HG02623 (cell line): ENCODE data around the gene SMARCD3.

Experiments used
- ATAC-seq: cut with Tn5 transposase; IDR thresholded peaks from one replicate; pipeline ENCODE4 v1.9.1; 2021; ENCODE audit warnings: moderate library complexity; ENCODE audit not compliant: unreplicated experiment

Gene SMARCD3

DNA sequence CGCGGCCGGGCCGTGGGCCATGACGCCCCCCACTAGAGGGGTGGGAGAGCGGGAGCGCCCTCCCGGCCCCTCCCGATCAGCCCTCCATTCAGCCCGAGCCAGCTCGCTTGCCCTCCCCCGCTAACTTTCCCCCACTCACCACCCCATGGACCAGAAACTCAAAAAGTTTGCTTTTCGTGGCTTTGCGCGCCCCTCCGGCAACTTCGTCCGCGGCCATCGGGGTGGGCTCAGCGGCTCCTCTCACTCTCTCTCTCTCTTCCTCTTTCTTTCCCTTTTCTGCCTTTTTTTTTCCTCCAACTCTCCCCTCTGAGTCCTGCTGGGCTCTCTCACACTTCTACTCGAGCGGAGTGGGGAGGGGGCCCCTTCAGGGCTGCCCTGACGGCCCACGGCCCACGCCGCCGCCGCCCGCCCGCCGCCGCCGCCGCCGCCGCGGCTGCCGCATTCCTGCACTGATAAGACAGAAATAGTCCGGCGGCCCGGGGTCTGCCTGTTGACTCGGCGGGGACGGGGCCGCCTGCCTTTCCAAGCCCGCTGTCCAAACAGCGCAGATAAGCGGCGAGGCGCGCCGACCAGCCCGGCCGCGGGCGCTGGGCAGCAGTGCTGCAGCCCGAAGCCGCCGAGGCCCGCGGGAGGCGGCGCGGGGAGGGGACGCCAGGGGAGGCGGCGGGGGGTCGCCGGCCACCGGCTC lies at the start of gene SMARCD3:
TSS of gene SMARCD3 (minus strand) at position 349 of the 688 bp plus-strand sequence. CDS start at position 217, 132 bp downstream.
- ATAC-seq, result no peak

DNA sequence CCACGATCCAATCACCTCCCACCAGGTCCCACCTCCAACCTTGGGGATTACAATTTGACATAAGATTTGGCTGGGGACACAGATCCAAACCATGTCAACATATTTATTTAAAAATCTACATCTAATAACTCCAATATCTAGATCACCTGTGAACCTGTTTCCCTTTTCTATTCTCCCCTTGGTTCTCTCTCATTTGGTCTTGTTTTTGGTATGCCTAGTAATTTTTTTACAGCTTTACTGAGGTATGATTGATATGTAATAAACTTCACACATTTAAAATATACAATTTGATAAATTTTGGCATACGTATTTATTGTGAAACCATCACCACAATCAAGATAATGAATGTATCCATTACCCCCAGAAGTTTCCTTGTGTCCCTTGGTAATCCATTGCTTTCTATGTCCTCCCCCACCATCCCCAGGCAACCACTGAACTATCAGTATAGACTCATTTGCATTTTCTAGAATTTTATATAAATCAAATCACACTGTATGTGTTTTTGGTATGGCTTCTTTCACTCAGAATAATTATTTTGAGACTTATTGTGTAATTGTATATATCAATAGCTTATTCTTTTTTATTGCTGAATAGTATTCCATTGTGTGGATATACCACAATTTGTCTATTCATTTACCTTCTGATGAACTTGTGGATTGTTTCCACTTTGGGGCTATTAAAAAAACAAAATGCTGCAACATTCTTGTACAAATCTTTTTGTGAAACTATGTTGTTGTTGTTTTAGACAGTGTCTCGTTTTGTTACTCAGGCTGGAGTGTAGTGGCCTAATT lies 47.9 kb upstream of the SMARCD3 start:
- no peak for ATAC-seq

GRCh38 chr7:151292850-151293249 lies 44.4 kb upstream of the SMARCD3 start:
- no peak for ATAC-seq

GRCh38 chr7:151291206-151291605 lies 42.7 kb upstream of the SMARCD3 start:
- ATAC-seq, result no peak

- no peak for ATAC-seq
Measured at GRCh38 chr7:151290355-151290760, 41.9 kb upstream of the SMARCD3 start.

DNA sequence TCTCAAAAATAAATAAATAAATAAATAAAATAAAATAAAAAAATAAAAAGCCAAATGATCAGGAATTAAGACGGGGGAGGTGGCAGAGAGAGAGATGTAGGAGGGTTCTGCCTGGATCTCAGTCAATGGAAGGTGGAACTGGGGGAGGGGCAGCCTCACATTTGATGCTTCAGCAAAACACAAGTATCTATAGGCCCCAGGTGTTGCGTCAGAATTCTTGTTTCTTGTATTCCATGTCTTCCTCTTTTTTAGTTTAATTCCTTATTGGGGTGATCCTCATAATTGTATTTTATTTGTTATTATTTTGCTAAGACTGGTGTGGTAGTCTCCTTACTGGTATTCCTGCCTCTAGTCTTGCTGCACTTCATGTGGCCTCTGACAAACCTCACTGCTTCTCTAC lies 41.4 kb upstream of the SMARCD3 start:
- ATAC-seq, result no peak

DNA sequence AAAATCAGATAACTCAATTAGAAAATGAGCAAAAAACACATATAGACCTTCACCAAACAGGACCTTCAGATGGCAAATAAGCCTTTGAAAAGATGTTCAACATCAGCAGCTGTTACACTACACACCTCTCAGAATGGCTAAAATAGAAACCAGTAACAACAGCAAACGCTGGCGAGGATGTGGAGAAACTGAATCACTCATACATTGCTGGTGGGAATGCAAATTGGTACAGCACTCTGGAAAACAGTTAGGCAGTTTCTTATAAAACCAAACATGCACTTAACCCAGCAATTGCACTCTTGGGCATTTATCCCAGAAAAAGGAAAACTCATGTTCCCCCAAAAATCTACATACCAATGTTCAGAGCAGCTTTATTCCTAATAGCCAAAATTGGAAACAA lies 37.7 kb upstream of the SMARCD3 start:
- ATAC-seq, result no peak

DNA sequence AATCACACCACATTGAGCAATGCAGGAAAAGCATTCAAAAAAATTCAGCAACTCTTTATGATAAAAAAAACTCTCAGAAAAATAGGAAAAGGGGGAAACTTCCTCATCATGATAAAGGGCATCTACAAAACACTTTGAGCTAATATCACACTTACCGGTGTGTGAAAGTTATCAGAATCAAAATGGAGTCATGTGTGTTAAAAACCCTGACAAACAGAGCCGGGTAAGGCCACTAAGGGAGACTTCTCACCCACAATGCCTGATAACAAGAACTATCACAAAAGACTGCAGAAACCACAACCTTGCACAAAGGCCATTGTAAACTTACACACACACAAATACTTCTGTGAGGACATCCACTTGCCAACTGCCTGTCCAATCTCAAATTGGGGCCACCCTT lies 34.8 kb upstream of the SMARCD3 start:
- no peak for ATAC-seq

DNA sequence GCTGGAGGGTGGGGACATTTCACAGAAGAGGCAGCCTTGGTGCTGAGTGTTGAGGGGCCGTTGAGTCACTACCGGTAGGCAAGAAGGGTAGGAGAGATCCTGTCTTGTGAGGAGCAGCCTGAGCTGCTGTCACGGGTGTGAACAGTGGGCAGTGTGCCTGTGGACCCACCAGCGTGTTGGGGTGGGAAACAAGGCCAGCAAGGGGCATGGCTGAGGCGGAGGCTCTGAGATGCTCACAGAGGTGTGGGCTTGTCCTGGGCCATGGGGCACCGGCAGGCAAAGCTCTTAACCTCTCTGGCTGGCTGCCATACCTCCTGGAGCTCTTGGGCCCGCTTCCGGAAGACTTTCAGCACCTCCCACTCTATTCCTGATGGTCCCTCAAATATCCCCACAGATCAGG lies 33.6 kb upstream of the SMARCD3 start:
- no peak for ATAC-seq

DNA sequence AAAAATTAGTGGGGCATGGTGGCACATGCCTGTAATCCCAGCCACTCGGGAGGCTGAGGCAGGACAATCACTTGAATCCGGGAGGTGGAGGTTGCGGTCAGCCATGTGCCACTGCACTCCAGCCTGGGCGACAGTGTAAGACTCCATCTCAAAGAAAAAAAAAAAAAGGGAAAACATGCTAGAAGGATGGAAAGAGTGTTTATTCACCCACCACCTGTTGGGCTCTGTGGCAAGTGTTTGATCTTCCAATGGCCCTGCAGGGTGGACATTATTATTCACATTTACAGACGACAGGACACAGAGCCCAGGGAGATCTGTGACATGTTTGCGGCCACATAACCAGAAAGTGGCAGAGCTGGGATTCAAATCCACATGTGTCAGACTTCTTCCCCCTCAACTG lies 33.2 kb upstream of the SMARCD3 start:
- no peak for ATAC-seq

GRCh38 chr7:151280388-151281019 lies 32.0 kb upstream of the SMARCD3 start:
- ATAC-seq, result no peak

- ATAC-seq, result no peak
Measured at GRCh38 chr7:151279868-151280267, 31.4 kb upstream of the SMARCD3 start.

DNA sequence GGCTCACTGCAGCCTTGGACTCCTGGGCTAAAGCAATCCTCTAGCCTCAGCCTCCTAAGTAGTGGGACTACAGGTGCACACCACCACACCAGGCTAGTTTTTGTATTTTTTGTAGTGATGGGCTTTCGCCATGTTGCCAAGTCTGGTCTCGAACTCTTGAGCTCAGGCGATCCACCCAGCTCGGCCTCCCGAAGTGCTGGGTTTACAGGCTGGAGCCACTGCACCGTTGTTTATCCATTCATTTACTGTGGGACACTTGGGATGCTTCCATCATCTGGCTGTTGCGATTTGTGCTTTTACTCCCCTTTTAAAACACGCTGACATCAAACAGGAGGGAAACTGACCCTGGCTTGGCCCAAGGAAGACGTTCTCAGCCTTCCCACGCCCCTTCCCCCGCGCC lies 30.5 kb upstream of the SMARCD3 start:
- no peak for ATAC-seq

GRCh38 chr7:151277631-151278030 lies 29.1 kb upstream of the SMARCD3 start:
- ATAC-seq, result no peak

GRCh38 chr7:151276666-151277590 lies 28.4 kb upstream of the SMARCD3 start:
- peak; percentile 57 for ATAC-seq

DNA sequence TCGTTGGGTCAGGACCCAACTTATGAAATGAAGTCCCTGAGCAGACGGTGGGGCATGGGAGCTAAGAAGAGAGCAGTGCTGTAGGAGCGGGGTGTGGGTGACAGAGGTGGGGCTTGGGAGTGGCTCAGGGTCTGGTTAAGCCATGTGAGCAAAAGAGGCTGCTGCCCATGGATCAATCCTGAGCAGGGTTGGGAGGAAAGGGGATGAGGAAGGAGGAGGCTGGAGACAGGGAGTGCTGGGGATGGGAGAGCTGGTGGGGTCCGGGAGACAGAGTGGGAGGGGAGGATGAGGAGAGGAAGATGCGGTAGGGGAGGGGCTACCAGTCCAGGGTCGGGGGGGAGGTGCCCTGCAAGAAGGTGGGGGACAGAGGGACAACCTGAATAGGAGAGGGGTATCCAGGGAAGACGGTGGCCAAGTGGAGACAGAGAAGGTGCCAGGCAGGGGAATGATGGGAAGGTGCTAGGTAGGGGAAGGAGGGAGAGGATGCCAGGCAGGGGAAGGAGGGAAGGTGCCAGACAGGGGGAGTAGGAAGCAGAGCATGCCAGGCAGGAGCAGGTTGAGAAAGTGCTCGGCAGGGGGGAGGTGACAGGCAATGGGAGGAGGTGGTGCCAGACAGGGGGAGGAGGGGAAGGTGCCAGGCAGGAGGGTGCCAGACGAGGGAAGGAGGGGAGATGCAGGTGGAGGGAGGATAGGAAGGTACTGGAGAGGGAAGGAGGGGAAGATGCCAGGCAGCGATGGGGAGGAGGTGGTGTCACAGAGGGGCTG lies 27.5 kb upstream of the SMARCD3 start:
- ATAC-seq, result no peak

- no peak for ATAC-seq
Measured at GRCh38 chr7:151274936-151275812, 26.7 kb upstream of the SMARCD3 start.

DNA sequence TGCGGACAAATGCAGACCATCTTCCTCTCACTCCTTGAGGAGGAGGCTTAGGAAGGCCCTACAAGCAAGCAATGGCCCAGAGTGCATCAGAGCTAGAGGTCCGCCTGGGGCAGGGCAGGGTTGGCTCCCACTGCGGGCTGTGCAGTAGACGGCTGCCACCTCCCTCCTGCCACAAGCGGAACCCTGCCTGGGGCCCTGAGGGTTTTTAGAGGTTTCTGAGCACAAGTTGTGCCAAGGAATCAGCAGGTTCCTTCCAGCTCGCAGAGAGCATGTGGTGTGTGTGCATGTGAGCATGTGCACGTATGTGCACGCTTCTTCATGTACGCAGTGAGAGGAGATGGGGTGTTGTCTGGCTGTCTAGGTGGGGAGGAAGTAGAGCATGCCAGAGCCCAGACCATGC lies 25.9 kb upstream of the SMARCD3 start:
- no peak for ATAC-seq
